ENCODE data around the gene WDR54.

GRCh38 chr2:74413001-74413698 is 8.4 kb upstream of the WDR54 start:
- TF ChIP-seq CTCF (IDR thresholded peaks at IDR 0.05) (no peak), REST (IDR thresholded peaks at IDR 0.05; ENCODE audit: insufficient read depth in 1 of 2, low read depth in 2 of 2, low read length in 1 of 2) (no peak), POLR2AphosphoS5 (IDR thresholded peaks at IDR 0.05; ENCODE audit: low read depth, low read length) (no peak), SIN3A (IDR thresholded peaks at IDR 0.05; ENCODE audit: borderline replicate concordance, insufficient read depth, low read depth, low read length) (no peak)
